Thoracic aorta (tissue), 2 donors: ENCODE results near the gene PLEKHA5. TPM values are rescaled to one million over a fixed set of nuclear protein-coding genes. Genes with fewer than 3 reads are reported as not detected.
A peak's percentile ranks its signal among the peaks of the same experiment; 100 is the strongest.

Source experiments
- ATAC-seq: fragments of 150-250 bp; one replicate; pipeline ENCODE4 v1.8.0; 2017; ENCODE audit warnings: low read depth; ENCODE audit not compliant: insufficient number of reproducible peaks, low FRiP score
- DNase-seq: peaks from one replicate; pipeline ENCODE4 v3.0.0-alpha.2; 2020; ENCODE audit warnings: low spot score
- H3K27ac ChIP-seq, 2 donors: fragments of 200-600 bp; sonication (generic); 1 replicate in 1 of 2; 2 replicates in 1 of 2; pipeline ENCODE4 v1.5.1; 2016; ENCODE audit warnings: mild to moderate bottlenecking in 2 of 2, moderate library complexity in 2 of 2
- H3K27me3 ChIP-seq: fragments of 200-600 bp; sonication (generic); replicated peaks from 2 replicates; pipeline ENCODE4 v1.6.0; 2016; ENCODE audit warnings: mild to moderate bottlenecking; ENCODE audit not compliant: insufficient read depth
- H3K36me3 ChIP-seq: fragments of 200-600 bp; sonication (generic); one replicate; pipeline ENCODE4 v1.5.1; 2016
- H3K4me1 ChIP-seq, 2 donors: fragments of 200-600 bp; sonication (generic); 1 replicate in 1 of 2; 2 replicates in 1 of 2; pipeline versions ENCODE4 v1.5.1 to v1.6.0; 2016; ENCODE audit warnings: low read depth in 2 of 2, mild to moderate bottlenecking in 1 of 2; ENCODE audit not compliant: control insufficient read depth in 1 of 2
- H3K4me3 ChIP-seq: fragments of 200-600 bp; sonication (generic); 2 replicates; pipeline ENCODE4 v1.5.1; 2016; ENCODE audit warnings: mild to moderate bottlenecking
- H3K9me3 ChIP-seq: fragments of 200-600 bp; sonication (generic); 2 replicates; pipeline ENCODE4 v1.5.1; 2016
- total RNA-seq, 2 donors: library from RNA; depleted of rRNA; stranded (reverse); fragments of >200 nt; gene quantifications; one replicate each; pipeline versions ENCODE4 v1.1.0 to v1.2.3, GENCODE V29; 2016
- TF ChIP-seq, protein P1 (sequence below): fragments of 200-600 bp; sonication (generic); IDR thresholded peaks from one replicate; pipeline ENCODE4 v1.5.1; 2019; ENCODE audit warnings: antibody characterized with exemption

The PLEKHA5 gene
- total RNA-seq, 2 donors from 2014 or later, result 18.4 to 27.7 TPM

DNA sequence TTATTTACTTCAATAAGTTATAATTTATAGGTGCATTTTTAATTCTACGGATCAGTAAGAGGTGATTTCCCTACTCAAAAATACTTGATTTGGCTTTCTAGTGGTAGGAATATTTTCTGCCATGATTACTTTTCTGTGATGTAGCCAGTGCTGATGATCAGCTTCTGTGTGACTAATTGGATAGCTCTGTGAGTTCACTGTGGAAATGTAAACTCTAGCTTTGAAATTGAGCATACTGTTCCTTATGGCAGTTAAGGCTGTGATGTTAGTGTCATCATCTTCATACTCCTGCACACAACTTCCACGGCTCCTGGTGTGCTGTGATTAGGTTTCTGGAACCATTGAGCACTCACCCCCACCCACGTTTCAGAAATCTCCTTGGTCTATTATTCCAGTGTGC, 48.2 kb downstream of the PLEKHA5 start:
- H3K27me3 ChIP-seq, result no peaks in the 10 kb centered on the region
- H3K4me1 ChIP-seq, result peaks cover 0 to 7% of the 10 kb centered on the region in 2 donors
- no peak for DNase-seq
- TF ChIP-seq, protein P1, sequence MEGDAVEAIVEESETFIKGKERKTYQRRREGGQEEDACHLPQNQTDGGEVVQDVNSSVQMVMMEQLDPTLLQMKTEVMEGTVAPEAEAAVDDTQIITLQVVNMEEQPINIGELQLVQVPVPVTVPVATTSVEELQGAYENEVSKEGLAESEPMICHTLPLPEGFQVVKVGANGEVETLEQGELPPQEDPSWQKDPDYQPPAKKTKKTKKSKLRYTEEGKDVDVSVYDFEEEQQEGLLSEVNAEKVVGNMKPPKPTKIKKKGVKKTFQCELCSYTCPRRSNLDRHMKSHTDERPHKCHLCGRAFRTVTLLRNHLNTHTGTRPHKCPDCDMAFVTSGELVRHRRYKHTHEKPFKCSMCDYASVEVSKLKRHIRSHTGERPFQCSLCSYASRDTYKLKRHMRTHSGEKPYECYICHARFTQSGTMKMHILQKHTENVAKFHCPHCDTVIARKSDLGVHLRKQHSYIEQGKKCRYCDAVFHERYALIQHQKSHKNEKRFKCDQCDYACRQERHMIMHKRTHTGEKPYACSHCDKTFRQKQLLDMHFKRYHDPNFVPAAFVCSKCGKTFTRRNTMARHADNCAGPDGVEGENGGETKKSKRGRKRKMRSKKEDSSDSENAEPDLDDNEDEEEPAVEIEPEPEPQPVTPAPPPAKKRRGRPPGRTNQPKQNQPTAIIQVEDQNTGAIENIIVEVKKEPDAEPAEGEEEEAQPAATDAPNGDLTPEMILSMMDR, result no peak
- H3K4me3 ChIP-seq, result no peak overlapping the region
- H3K9me3 ChIP-seq, result no peaks in the 10 kb centered on the region
- no peak overlapping the region for H3K27ac ChIP-seq
- no peaks in the 10 kb centered on the region for H3K36me3 ChIP-seq
- ATAC-seq, result no peak

DNA sequence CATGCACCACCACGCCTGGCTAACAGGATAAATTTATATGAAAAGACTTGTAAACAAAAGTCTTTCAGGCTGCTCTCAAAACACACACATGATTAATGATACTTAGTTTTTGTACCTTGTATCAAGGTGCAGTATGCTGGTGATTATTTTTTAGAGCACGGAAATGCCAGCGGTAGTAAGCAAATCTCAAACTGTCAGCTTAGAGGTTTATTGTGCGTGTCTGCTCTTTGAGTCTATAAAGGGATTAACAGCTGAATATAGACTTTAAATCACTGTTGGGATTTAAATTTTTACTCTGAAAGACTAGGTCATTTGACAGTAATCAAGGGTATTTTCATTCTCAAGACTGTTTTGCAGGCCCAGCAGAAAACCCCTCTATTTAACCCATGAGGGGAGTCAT, 50.5 kb downstream of the PLEKHA5 start:
- Histone ChIP-seq H3K27ac (no peak overlapping the region), H3K4me1 (peaks cover 0 to 7% of the 10 kb centered on the region in 2 donors), H3K36me3 (no peaks in the 10 kb centered on the region), H3K27me3 (no peaks in the 10 kb centered on the region), H3K9me3 (no peaks in the 10 kb centered on the region), H3K4me3 (no peak overlapping the region)
- TF ChIP-seq, protein P1, result no peak
- ATAC-seq, result no peak
- no peak for DNase-seq

DNA sequence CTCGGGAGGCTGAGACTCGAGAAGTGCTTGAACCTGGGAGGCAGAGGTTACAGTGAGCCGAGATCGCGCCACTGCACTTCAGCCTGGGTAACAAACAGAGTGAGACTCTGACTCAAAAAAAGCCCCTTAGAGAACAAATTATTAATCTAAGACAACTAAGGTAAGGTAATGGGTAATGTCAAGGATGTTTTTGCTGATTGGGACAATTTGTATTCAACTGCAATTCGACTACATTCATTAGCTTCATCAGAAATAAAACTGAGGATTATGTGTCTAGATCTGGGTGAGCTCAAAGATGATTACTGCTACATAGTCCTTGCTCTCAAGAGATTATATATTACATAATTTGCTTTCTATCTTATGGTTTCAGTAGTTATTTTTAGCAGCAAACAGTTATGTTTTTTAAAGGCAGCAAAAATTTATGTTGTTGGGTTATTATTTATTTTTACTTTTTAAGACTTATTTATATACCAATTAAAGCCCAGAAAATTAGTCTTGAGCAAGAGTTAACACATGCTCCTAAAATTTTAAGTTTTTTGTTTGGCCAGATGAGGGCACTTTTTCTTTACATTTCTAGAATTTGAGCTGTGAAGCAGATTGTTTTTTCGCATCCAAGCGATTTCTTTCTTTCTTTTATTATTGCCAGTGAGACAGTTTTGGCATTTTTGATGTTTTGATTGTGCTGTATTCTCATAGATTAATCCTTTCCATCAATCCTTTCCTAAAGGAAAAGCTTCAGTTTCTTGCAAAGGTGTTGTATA, 52.3 kb downstream of the PLEKHA5 start:
- Histone ChIP-seq H3K27ac (no peak overlapping the region), H3K9me3 (no peaks in the 10 kb centered on the region), H3K4me3 (peak overlapping the region; percentile 38), H3K36me3 (no peaks in the 10 kb centered on the region), H3K27me3 (no peaks in the 10 kb centered on the region), H3K4me1 (peaks cover 8 to 19% of the 10 kb centered on the region in 2 donors)
- no peak for ATAC-seq
- TF ChIP-seq, protein P1, result peak; percentile 32
- no peak for DNase-seq

DNA sequence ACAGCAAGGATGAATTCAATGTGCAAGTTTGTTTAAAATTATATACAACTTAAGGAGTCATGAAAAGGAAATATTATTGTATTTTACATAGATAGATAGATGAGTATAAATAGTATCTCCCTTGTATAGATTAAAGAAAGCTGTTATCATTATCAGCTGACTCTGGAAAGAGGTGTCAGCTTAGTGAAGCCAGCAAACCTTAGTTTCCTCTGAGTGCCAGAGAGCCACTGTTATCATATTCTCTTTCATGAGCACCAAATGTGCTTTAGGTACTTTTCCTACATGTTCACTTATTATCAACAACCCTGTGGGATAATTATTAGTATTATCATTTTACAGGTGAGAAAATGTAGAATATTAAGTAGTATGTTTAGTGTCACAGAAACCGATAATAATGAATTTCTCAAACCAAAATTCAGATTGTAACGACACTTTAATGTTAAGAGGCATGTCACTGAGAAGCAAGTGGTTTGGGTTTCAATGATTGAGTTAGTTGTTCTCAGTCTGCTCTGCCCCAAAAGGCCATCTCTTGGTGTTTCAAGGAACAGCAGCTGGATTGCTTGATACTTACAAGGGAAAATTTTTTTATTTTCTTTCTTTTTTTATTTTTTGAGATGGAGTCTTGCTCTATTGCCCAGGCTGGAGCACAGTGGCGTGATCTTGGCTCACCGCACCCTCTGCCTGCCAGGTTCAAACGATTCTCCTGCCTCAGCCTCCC, 53.7 kb downstream of the PLEKHA5 start:
- no peak for DNase-seq
- no peak for ATAC-seq
- TF ChIP-seq, protein P1, result no peak
- H3K4me1 ChIP-seq, result peaks cover 12 to 32% of the 10 kb centered on the region in 2 donors
- H3K9me3 ChIP-seq, result no peaks in the 10 kb centered on the region
- H3K27ac ChIP-seq, result no peak overlapping the region
- H3K36me3 ChIP-seq, result no peaks in the 10 kb centered on the region
- no peaks in the 10 kb centered on the region for H3K27me3 ChIP-seq
- no peak overlapping the region for H3K4me3 ChIP-seq

DNA sequence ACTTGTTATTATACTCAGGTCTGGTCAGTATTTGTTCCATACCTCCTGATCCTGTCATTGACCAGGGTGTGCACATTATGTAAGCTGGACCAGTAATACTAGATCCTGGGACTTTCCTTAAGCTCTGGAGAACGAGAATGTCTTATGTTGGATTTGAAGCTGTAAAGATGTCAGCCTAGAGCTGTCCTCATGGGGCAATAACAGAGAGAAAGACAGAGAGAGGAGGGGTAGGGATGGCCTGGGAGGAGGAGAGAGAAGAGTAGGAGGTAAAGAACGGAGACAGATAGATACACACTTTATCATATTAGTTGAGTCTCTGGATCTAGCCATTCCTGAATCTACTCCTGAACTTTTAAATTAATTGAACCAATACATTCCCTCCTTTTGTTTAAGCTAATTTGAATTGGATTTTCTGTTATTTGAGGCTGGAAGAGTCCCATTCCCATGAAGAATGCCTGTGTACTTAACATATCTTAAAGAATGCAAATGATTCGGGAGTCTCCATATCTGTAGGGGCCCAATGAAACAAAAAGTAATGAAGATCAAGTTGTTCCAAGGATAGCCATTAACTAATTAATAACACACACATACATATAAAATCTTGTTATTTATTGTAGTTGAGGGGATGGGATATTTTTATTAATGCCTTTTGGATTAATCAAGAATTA, 55.9 kb downstream of the PLEKHA5 start:
- H3K4me1 ChIP-seq, result peaks cover 28 to 51% of the 10 kb centered on the region in 2 donors
- no peaks in the 10 kb centered on the region for H3K27me3 ChIP-seq
- DNase-seq, result no peak
- no peak overlapping the region for H3K27ac ChIP-seq
- TF ChIP-seq, protein P1, result no peak
- H3K4me3 ChIP-seq, result no peak overlapping the region
- no peak for ATAC-seq
- H3K36me3 ChIP-seq, result no peaks in the 10 kb centered on the region
- no peaks in the 10 kb centered on the region for H3K9me3 ChIP-seq
